ENCODE measurements around the gene KCNJ9.

The KCNJ9 gene

GRCh38 chr1:160130486-160130885, 49.1 kb downstream of the KCNJ9 start:
- ChIA-PET CTCF (no interaction called here), POLR2A (no interaction called here)
- no peak for DNase-seq (ENCODE audit: extremely low spot score)
- TF ChIP-seq FOXK2 (IDR thresholded peaks at IDR 0.05) (no peak), SUZ12 (IDR thresholded peaks at IDR 0.05) (no peak)

- DNase-seq (ENCODE audit: extremely low spot score), result no peak
- ChIA-PET CTCF (no interaction called here), POLR2A (no interaction called here)
- TF ChIP-seq PKNOX1 (IDR thresholded peaks at IDR 0.05) (no peak), CTBP1 (IDR thresholded peaks at IDR 0.05; ENCODE audit: borderline replicate concordance) (no peak), HDGF (IDR thresholded peaks at IDR 0.05; ENCODE audit: borderline replicate concordance) (no peak), SUZ12 (IDR thresholded peaks at IDR 0.05) (no peak), LEF1 (IDR thresholded peaks at IDR 0.05; ENCODE audit: borderline replicate concordance) (no peak), FOXK2 (IDR thresholded peaks at IDR 0.05) (no peak), FOXA1 (IDR thresholded peaks at IDR 0.05) (no peak), L3MBTL2 (conservative IDR thresholded peaks at IDR 0.05) (no peak), SP1 (IDR thresholded peaks at IDR 0.05) (no peak), NFRKB (IDR thresholded peaks at IDR 0.05) (no peak), BHLHE40 (IDR thresholded peaks at IDR 0.05; ENCODE audit: borderline replicate concordance) (no peak)
Measured at GRCh38 chr1:160130939-160131338, 49.6 kb downstream of the KCNJ9 start.

GRCh38 chr1:160131803-160132565, 50.6 kb downstream of the KCNJ9 start:
- ChIA-PET POLR2A (no interaction called here), CTCF (interaction anchor here (1.0 kb wide), 1 partner anchor 23 kb away, joined by 3 read pairs; no protein-coding TSS in a partner anchor)
- no peak for TF ChIP-seq FOXM1 (IDR thresholded peaks at IDR 0.05; ENCODE audit: borderline replicate concordance)
- TF ChIP-seq FOXA1 (IDR thresholded peaks at IDR 0.05), result no peak
- TF ChIP-seq SUZ12 (IDR thresholded peaks at IDR 0.05), result no peak
- no peak for TF ChIP-seq PKNOX1 (IDR thresholded peaks at IDR 0.05)
- TF ChIP-seq LEF1 (IDR thresholded peaks at IDR 0.05; ENCODE audit: borderline replicate concordance), result no peak
- TF ChIP-seq SP1 (IDR thresholded peaks at IDR 0.05), result no peak
- TF ChIP-seq ARNT (IDR thresholded peaks at IDR 0.05), result no peak
- TF ChIP-seq L3MBTL2 (conservative IDR thresholded peaks at IDR 0.05), result no peak
- no peak for TF ChIP-seq HDGF (IDR thresholded peaks at IDR 0.05; ENCODE audit: borderline replicate concordance)
- TF ChIP-seq BHLHE40 (IDR thresholded peaks at IDR 0.05; ENCODE audit: borderline replicate concordance), result no peak

GRCh38 chr1:160133990-160134770, 52.8 kb downstream of the KCNJ9 start:
- CTCF ChIA-PET, result no interaction called here
- TF ChIP-seq L3MBTL2 (conservative IDR thresholded peaks at IDR 0.05) (no peak), SP1 (IDR thresholded peaks at IDR 0.05) (no peak), SUZ12 (IDR thresholded peaks at IDR 0.05) (no peak), FOXM1 (IDR thresholded peaks at IDR 0.05; ENCODE audit: borderline replicate concordance) (no peak), FOXA1 (IDR thresholded peaks at IDR 0.05) (no peak), CTBP1 (IDR thresholded peaks at IDR 0.05; ENCODE audit: borderline replicate concordance) (no peak), ELF4 (IDR thresholded peaks at IDR 0.05) (no peak), HDGF (IDR thresholded peaks at IDR 0.05; ENCODE audit: borderline replicate concordance) (no peak), ZNF384 (IDR thresholded peaks at IDR 0.05) (no peak), ARNT (IDR thresholded peaks at IDR 0.05) (no peak), LEF1 (IDR thresholded peaks at IDR 0.05; ENCODE audit: borderline replicate concordance) (no peak), TARDBP (IDR thresholded peaks at IDR 0.05) (no peak; the same call in 1 of the 2 replicates), FOXK2 (IDR thresholded peaks at IDR 0.05) (no peak), PKNOX1 (IDR thresholded peaks at IDR 0.05) (no peak), BHLHE40 (IDR thresholded peaks at IDR 0.05; ENCODE audit: borderline replicate concordance) (no peak), NFRKB (IDR thresholded peaks at IDR 0.05) (no peak)
- DNase-seq (ENCODE audit: extremely low spot score), result no peak
- POLR2A ChIA-PET, result no interaction called here

More at GRCh38 chr1:160131803-160132565, 50.6 kb downstream of the KCNJ9 start:
- DNase-seq (ENCODE audit: extremely low spot score), result no peak

- TF ChIP-seq CTBP1 (IDR thresholded peaks at IDR 0.05; ENCODE audit: borderline replicate concordance) (no peak), LEF1 (IDR thresholded peaks at IDR 0.05; ENCODE audit: borderline replicate concordance) (no peak), ARNT (IDR thresholded peaks at IDR 0.05) (no peak), PKNOX1 (IDR thresholded peaks at IDR 0.05) (no peak)
- DNase-seq (ENCODE audit: extremely low spot score), result no peak
- ChIA-PET CTCF (no interaction called here), POLR2A (no interaction called here)
Measured at GRCh38 chr1:160134791-160135572, 53.6 kb downstream of the KCNJ9 start.

Measured in HEK293T (cell line).